GM21786 (cell line): ENCODE data around the gene ALDOC.

ENCODE experiments used
- ATAC-seq: cut with Tn5 transposase; IDR thresholded peaks from one replicate; pipeline ENCODE4 v1.9.1; 2021; ENCODE audit not compliant: unreplicated experiment

Gene ALDOC

GRCh38 chr17:28553000-28553505 is 23.6 kb downstream of the ALDOC start:
- ATAC-seq = no peak

DNA sequence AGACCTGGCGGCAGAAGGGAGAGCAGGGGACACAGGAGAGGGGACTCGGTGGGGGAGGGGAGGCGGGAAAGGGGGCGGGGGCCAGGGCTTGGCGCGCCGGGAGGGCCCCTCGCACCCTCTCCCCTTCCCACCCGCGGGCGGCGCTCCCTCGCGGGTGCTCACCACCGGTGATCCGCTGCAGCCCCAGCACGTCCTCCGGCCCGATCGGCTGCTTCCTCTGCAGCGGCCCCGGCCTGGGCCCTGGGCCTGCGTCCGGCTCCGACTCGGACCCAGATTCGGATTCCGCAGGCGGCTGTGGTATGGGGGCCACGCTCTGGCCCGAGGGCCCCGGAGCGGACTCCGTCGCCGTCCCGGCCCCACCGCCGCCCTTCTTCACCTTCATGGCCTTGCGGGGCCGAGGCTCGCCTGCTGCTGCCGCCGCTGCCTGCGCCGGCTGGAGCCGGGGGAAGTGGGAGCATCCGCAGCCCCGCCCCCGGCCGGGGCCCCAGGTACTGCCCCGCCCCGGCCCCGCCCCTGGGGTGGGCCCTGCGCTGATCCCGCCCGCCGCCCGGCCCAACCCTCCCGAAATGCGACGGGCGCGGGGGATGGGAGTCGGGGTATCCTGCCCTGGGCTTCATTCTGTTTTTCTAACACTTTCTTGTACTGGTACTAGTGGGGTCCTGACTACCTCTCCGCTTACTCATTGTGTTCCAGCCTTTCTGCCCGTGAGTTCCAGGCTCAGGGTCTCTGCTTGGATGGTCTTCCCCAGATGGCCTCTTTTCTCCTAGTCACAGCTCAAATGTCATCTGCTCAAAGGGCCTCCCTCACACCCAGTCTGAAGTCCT is 24.3 kb downstream of the ALDOC start, which contains the start of gene UNC119:
Gene UNC119 (minus strand): TSS at position 449 of the 824 bp plus-strand sequence. CDS start 67 bp downstream, at position 382.
- ATAC-seq = no peak

- no peak for ATAC-seq
Observed at GRCh38 chr17:28551421-28552175, 25.1 kb downstream of the ALDOC start.

DNA sequence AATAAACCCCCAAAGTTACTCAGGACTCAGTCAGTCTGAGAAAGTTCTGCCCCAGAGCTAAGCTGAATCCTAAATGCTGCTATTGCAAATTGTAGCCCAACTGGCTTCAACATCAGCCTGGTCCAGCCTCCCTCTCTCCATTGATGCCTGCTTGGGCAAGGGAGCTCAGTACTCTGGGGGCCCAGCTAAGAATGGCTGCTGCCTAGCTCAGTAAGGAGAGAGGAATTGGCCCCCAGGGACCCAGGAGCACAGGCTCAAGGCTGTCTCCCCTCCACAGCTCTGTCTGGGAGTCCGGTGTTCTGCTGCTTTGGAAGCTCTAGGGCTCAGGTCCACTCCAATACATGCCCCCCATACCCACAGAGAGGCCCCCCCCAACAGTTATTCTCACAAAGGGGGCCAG is 25.8 kb downstream of the ALDOC start:
- no peak for ATAC-seq

DNA sequence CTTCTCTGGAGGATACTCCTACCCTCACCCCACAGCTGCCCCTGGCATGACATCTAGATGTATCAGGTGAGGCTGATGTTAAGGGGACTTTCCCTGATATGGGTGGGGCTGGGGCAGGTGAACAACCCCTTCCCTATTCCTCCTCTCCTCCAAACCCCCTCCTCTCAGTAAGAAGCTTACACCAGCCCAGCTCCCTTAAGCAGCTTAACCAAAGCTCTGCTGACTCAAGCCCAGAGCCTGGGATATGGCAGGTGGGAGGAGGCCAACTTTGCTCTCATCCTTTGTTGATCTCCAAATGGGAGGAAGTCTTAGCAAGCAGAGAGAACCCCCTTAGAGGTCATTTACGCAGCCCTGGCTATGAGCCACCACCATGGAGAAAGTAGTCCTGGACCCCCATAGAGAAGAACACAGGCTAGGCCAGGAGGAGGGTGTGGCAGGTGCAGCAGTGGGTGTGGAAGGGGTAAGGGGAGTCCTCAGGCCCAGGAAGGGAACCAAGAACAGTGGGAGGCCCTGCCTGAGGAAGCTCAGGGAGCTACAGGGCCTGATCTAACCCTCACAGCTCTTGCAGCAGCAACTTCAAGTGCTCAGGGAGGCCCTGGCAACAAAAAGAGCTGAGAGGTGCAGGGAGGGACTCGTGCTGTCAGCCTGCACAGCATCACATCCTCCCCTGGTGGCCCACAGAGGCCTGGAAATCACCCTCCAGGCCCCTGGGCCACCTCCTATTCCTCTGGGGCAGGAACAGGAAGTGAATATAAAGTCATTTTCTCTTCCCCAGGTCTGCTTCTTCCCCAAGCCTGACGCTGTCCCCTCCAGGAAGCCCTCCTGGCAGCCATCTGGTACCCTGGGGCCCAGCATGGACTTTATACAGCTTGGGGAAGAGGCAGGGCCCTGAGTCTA is 27.2 kb downstream of the ALDOC start:
- ATAC-seq = peak; percentile 46

DNA sequence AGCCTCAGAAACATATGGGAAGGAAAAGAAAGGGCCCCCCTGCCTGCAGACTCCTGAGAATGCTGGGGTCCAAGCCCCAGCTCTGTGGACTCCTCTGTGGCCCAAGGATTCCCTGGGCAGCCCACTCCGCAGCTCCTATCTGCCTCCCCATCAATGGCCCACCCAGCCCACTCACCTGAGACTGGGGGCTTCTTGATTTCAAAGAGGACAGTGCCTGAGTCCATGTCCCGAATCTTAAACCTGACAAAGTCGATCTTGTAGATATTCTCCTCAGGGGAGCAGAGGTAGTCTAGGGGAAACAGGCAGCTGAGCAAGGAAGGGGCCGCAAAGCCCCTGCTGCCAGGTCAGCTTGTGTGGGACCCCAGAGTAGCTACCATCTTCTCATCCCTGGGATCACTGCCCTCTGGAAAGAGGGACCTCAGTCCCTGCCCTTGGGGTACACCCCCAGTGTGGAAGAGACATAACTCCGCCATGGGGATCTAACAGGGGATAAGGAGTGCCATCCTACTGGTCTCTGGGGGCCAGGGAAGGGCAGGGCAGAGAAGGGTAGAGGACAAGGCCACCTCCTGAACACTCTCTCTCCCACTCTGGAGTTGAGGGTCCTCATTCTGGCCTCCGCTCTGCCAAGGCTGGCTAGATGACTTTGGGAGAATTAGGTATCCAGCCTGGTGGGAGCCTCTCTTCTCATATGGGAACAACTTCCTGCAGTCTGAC is 28.1 kb downstream of the ALDOC start:
- no peak for ATAC-seq

- ATAC-seq = no peak
Observed at GRCh38 chr17:28547623-28548416, 28.9 kb downstream of the ALDOC start.

- ATAC-seq = no peak
Observed at GRCh38 chr17:28547096-28547622, 29.5 kb downstream of the ALDOC start.

- no peak for ATAC-seq
Observed at GRCh38 chr17:28545787-28546415, 30.8 kb downstream of the ALDOC start.

DNA sequence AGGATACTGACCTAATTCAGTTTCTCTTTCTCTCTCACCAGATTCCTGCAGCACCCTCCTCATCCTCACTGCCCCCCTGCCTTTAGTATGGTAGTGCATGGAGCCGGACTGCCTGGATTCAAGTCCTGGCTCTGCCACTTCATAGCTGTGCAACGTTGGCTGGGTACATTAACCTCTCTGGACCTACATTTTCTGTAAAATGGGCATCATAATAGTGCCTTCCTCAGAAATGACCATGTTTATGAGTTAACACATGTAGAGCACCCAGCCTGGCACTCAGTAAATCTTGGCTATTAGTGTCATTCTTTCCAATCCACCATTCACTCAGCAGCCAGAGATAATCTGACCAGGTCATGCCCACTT is 31.6 kb downstream of the ALDOC start:
- ATAC-seq = no peak

GRCh38 chr17:28544402-28545140 is 32.1 kb downstream of the ALDOC start:
- no peak for ATAC-seq

- no peak for ATAC-seq
Observed at GRCh38 chr17:28541439-28541838, 35.3 kb downstream of the ALDOC start.

DNA sequence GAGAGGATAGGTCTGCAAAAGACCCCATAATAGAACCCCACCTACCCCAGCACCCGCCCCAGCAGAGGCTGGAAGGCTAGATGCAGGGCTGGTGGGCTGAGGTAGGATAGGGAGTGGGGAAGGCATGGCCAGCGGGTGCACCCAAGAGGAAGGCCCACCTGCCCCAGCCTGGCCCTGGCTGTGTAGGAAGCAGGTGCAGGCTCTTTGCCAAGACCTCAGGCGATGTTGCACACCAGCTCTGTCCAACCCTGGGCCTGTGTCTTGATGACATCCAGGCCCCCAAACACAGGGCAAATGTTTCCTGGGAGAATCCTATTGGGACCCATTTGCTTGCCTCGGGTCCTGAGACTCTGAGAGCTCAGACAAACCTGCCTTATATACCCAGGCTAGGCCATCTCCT is 36.5 kb downstream of the ALDOC start:
- no peak for ATAC-seq

GRCh38 chr17:28538296-28538895 is 38.3 kb downstream of the ALDOC start:
- ATAC-seq = no peak

- no peak for ATAC-seq
Observed at GRCh38 chr17:28537219-28537610, 39.5 kb downstream of the ALDOC start.

DNA sequence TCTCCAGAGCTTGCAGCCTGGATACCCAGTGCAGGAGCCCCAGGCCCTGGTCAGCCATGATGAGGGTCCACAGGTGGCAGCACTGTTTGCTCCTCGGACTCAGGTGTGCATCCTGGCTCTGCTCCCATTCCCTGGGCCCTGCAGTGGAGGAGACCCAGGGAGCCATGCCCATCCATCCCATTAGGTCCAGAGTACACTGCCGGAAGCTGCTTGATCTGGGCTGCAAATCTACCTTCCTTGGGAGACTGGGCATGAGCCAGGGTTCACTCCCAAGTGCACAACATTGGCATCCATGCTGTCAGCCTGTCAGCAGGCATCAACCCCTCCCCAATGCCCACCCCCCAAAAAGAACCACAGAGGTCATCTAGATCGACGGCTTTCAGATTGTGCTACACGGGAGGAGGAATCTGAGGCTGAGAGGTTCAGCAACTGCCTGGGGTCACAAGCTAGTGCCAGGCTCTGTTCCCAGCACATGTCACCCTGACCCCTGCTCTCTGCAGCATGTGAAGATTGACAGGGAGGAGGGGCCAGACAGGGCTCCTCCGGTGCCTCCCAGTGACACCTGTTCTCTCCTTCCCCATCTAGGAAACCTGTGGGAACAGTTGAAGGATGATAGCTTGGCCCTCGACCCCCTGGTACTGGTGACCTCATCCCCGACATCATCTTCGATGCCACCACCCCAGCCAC is 40.0 kb downstream of the ALDOC start:
- no peak for ATAC-seq

DNA sequence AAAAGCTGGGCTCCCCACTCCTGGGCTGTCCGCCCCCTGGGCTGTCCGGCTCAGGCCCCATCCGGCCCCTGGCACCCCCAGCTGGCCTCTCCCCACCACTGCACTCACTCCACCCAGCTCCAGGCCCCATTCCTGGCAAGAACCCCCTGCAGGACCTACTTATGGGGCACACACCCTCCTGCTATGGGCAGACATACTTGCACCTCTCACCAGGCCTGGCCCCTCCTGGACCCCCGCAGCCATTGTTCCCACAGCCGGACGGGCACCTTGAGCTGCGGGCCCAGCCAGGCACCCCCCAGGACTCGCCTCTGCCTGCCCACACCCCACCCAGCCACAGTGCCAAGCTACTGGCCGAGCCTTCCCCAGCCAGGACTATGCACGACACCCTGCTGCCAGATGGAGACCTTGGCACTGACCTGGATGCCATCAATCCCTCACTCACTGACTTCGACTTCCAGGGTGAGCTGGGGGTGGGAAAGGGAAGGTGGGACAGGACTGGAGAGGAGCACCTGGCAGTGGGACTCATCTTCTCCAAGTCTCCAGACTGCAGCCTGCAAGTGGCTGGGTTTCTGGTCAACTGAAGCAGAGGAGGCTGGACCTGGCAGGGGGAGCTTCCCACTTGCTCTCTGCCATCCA is 41.8 kb downstream of the ALDOC start:
- ATAC-seq = no peak
